HG03558 (cell line): ENCODE data around the gene CLDN6.

Source experiments
- ATAC-seq: cut with Tn5 transposase; IDR thresholded peaks from one replicate; pipeline ENCODE4 v1.9.1; 2021; ENCODE audit warnings: moderate number of reproducible peaks; ENCODE audit not compliant: unreplicated experiment; ENCODE audit errors: extremely low read depth

CLDN6 gene

DNA sequence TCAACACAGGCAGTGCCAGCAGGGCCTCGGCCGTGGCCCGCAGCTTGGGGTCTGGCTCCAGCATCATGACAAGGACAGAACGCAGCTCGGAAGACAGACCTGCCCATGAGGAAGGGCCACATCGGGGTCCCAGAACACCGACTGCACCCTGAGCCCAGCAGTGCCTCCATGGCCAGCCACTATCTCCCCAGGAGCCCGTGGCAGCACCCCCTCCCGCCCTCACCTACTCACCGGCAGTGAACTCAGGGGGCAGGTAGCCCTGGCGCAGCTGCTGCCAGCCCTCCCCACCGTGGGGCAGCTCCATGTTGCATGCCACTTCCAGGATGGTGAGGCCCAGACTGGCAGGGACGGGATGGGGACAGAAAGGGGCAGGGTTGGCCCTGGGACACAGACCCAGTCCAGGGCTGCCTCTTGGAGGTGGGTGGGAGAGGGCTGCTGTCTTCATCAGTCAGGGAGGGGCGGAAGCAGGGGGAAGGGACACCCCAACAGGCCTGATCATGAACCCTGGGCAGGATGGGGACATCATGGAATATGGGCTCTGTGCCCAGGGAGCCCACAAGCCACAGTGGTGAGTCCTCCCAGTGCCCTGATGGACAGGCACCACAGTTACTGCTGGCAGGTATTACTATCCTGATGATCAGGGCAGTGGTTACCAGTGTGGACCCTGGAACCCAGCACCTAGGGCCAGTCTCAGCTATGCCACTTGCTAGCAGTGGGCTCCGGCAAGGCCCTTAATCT lies 43.5 kb downstream of the CLDN6 start:
- no peak for ATAC-seq

DNA sequence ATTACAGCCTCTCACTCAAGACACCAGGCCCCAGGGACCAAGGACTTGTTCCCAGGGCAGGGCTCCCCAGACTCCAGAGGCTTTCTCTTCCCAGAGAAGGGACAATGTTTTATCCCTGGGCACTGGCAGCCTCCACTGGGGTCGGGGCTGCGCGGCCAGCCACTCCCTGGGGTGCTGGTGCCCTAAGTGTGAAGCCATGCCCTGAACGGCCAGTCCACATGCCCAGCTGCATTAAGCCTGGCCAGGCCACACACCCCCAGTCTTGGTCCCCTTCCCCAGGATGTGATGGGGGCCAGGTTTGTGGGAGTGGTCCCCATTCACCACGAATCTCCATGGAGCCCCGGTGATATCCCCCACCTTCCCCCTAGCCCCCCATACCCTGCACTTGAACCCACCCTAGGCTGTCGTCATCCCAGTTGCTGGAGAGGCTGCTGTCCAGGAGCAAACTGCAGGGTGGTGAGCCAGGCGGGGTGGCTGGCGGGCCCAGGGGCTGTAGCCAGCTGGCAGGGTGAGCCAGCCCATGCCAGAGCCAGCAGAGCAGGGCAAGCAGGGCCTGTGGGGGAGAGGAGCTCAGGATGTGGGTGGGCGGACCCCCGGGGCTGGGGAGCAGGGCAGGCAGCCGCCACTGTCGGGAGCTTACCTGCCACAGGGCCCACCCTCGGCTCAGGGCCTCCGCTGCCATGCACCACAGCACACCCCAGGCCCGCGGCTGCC lies 44.2 kb downstream of the CLDN6 start:
- ATAC-seq: no peak

DNA sequence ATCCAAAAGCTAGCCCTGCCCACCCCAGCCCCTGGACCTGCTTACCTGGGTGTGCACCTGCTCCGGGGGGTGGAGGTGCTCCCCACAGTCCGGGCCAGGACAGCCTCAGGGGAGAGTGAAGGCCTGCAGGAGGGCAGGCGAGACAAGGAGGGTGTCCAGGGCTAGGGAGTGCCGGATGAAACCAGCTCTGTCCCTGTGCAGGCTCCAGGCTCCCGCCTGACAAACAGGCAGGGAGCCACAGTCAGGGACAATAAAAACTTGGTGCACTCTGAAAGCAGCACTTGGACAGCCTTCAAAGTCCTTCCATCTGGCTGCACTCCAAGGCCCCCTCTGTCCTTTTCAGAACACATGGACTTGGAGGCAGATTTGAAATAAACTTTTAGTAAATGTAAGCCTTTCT lies 44.9 kb downstream of the CLDN6 start:
- no peak for ATAC-seq

DNA sequence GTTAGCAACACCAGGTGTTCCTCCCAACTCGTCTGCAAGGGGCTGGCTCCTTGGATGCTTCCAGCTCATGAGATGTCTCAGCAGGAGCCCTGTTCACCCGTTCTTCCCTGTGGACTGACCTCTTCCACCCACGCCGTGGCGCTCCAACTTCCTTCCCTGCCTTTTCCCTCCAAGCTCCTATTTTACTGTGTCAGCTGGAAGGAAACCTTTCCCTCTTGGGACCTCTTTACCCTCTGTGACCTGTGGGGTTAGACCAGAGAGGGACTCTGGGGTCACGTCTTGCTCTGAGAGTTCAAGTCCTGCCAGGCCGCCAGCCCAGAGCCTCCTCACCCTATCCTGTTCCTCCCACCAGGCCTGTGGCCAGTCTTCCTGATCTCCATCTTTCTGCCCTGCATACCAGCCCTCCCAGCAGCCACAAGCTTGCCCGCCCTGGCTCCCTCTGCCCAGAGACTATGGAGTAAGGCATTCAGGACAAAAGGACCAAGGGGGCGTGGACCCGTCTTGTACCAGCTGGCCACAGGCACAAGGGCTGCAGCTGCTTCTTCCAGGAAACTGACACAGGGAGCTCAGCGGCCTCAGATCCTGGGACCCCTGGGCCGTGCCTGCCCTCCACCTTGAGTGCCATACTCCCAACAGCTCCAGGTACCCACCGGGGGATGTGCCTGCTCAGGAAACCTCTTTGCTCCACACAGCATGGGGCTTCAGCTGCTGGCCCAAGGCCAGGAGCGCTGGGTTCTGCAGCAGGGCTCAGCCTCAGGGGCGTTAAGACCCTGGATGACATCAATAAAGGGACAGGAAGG lies 45.8 kb downstream of the CLDN6 start:
- ATAC-seq: no peak

GRCh38 chr16:2971134-2971984 lies 46.6 kb downstream of the CLDN6 start:
- no peak for ATAC-seq

DNA sequence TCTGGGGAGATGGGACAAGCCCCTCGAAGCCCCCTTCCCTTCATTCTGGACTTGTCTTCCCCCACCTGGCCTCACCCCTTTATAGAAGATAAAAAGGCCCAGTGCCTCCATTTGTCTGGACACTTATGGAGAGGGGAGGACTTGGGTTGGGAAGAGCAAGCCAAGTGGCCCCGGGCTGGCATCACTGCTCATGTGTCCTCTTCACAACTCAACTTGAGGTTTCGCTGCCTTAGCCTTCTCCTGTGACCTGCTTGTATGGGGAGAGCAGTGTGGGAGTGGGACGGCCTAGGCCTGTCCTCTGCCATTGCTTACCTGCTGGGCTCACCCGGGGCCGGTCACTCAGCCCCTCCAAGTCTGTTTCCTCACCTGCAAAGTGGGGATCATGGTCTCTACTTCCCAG lies 47.4 kb downstream of the CLDN6 start:
- ATAC-seq: no peak

DNA sequence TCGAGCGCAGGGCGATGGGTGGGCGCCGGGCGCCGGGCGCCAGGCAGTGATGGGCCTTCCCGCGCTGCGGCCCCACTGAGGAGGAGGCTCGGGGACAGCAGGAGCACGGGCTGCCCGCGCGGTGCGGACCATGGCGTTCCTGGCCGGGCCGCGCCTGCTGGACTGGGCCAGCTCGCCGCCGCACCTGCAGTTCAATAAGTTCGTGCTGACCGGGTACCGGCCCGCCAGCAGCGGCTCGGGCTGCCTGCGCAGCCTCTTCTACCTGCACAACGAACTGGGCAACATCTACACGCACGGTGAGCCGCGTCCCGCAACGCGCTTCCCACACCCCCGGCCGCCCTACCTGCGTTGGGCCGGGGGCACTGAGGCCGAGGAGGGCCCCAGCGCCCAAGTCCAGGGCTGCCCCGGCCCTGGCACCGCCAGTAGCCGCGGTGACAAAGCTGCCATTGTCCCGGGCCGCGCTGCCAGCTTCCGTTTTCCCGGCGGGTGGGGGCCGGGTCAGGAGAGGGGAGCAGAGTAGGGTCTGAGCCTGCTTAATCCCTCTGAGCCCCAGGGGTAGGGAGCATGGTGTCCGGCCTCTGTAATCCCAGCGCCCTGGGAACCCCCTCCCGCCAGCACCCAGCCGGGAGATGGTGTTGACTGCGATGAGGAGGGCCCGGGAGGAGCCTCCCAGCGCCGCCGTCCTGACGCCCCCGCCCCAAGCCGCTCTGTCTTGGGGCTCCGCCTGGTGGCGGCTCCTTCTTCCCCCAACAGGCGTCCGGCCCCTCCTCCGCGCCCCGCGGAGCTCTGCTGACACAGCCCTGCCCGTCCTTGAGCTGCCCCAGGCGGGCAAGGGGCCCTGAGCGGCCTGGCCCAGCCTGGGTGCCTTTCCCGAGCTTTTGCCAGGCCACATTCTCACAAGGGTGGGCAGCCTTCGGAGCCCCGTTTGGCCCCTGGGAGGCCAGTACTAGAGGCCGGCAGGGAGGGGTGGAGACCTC lies 48.1 kb downstream of the CLDN6 start:
- no peak for ATAC-seq

DNA sequence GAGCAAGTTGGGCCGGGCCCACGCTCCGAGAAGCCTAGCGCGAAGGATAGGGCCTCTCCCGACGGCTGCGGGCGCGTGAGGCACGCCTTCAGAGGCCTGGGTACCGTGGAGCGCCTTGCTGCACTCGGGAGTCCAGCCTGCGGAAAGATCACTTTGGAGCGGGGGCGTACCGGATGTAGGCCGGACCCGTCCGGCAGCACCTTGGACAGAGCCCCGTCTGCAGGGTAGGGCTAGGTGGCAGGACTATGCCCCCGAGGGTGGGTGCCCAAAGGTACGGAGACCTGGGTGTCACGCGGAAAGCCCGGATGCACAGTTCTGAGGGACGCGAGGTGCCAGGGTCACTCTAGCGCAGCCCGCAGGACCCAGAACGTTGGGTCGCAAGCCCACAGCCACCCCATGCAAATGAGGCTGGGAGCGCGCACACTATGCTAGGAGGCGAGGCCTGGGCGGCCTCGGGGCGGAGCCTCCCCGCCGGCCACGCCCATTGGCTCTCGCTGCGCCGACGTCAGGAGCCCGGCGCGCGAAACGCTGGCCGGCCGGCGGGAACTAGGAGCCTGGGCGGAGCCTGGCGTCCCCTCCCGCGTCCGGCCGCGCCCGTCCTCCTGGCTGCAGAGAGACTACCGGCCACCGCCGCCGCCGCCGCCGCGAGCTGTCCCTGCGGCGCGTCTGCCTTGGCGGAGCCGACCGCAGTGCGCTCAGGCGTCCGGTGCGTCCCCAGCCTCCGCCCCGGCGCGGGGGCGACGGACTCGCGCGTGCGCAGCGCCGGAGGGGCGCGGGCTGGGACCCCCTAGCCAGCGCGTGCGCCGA lies 49.0 kb downstream of the CLDN6 start, which contains the start of gene PAQR4:
PAQR4 (plus strand) TSS at position 611 of the 807 bp plus-strand sequence. CDS start 327 bp downstream, outside the sequence.
- peak; percentile 58 for ATAC-seq

DNA sequence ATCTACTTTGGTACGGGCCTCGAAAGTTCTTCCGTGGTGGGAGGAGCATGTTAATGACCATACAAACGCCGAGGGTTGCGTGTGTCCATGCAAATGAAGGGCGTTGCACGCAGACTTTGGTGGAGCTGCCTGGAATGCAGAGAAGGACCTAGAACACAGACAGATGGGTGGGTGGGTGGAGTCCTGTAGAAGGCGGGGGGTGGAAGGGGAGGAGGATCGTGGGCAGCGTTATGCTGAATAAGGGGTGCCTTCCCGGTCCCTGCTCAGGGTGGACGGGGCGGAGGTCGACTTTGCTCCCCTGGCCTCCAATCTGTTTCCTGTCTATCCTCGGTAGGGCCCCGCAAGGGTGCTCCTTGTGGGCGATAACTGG lies 49.6 kb downstream of the CLDN6 start:
- no peak for ATAC-seq

DNA sequence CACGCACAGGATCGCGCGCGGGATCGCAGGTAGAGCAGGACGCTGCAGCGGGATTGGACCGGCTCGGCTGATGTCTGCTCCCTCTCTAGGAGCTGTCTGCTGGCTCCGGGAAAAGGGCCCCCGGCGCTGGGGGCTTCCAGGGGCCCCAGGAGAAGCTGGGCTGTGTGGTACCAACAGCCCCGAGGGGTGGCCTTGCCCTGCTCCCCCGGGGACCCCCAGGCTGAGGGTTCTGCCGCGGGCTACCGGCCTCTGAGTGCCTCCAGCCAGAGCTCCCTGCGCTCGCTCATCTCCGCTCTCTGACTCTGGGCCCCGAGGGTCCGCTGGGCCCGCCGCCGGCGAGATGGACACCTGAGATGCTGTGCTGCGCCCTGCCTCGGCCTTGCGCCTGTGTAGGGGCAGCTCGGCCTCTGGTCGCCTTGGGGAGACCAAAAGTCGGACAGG lies 50.2 kb downstream of the CLDN6 start:
- no peak for ATAC-seq

DNA sequence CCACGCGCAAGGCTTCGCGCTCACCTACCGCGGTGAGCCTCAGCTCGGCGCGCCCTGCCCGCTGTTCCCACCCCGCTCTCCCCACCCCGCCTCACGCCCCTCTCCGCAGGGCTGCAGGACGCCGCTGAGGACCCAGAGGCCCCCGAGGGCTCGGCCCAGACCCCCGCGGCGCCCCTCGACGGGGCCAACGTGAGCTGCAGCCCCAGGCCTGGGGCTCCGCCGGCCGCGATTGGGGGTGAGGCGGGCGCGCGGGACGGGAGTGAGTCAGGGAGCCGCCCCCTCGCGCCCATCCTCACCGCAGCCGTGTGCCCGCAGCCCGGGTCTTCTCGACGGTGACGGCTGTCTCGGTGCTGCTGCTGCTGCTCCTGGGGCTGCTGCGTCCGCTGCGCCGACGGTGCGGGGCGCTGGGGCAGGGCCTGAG lies 50.8 kb downstream of the CLDN6 start:
- no peak for ATAC-seq

DNA sequence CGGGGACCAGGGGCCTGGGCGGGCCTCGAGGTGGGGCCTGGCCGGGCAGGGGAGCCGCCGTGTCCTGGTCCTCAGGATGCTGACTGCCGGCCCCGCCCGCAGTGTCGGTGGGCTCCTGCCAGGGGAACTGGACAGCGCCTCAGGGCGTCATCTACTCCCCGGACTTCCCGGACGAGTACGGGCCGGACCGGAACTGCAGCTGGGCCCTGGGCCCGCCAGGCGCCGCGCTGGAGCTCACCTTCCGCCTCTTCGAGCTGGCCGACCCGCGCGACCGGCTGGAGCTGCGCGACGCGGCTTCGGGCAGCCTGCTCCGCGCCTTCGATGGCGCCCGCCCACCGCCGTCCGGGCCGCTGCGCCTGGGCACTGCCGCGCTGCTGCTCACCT lies 51.2 kb downstream of the CLDN6 start:
- no peak for ATAC-seq

GRCh38 chr16:2966043-2966807 lies 51.8 kb downstream of the CLDN6 start:
- no peak for ATAC-seq
